ENCODE data around the gene PRR14.
"Not testable (repeated sequence)": the region's sequence is repeated elsewhere in the genome, so short reads cannot be mapped to it uniquely, and the experiment has no call there.

DNA sequence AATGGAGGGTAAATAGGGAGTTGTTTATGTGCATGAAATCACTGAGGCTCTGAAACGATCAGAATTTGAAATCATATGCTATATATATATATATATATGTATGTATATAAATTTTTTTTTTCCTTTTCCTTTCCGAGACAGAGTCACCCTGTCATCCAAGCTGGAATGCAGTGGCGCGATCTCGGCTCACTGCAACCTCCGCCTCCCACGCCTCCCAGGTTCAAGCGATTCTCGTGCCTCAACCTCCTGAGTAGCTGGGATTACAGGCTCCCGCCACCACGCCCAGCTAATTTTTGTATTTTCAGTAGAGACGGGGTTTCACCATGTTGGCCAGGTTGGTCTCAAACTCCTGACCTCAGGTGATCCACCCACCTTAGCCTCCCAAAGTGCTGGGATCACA is 52.3 kb downstream of the PRR14 start:
- TF ChIP-seq, protein P1, sequence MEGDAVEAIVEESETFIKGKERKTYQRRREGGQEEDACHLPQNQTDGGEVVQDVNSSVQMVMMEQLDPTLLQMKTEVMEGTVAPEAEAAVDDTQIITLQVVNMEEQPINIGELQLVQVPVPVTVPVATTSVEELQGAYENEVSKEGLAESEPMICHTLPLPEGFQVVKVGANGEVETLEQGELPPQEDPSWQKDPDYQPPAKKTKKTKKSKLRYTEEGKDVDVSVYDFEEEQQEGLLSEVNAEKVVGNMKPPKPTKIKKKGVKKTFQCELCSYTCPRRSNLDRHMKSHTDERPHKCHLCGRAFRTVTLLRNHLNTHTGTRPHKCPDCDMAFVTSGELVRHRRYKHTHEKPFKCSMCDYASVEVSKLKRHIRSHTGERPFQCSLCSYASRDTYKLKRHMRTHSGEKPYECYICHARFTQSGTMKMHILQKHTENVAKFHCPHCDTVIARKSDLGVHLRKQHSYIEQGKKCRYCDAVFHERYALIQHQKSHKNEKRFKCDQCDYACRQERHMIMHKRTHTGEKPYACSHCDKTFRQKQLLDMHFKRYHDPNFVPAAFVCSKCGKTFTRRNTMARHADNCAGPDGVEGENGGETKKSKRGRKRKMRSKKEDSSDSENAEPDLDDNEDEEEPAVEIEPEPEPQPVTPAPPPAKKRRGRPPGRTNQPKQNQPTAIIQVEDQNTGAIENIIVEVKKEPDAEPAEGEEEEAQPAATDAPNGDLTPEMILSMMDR (IDR thresholded peaks at IDR 0.05 in 4 of 5, conservative IDR thresholded peaks at IDR 0.05 in 1 of 5), result not testable (repeated sequence)
- TF ChIP-seq POLR2A (IDR thresholded peaks at IDR 0.05), result not testable (repeated sequence)
